Activated CD4-positive, alpha-beta T cell treated with anti-CD3 and anti-CD28 coated beads, Interleukin-10, Interleukin-2, amounts not matched to agents 100 ng/mL and 50 ng/mL, durations not matched to agents 16 hours and 8 hours (primary cell): ENCODE measurements around the gene GJC2.
"Not testable (repeated sequence)": the region's sequence is repeated elsewhere in the genome, so short reads cannot be mapped to it uniquely, and the experiment has no call there.

Source experiments
- DNase-seq: peaks from one replicate; pipeline ENCODE4 v3.0.0-alpha.2; 2020

Gene GJC2

GRCh38 chr1:228149406-228150119 is at the start of gene GJC2:
Gene GJC2 (plus strand): TSS chr1:228149930. CDS start chr1:228157759, 7,829 bp downstream.
- DNase-seq, result no peak

- DNase-seq, result no peak
Observed at GRCh38 chr1:228100822-228101613, 48.7 kb upstream of the GJC2 start.

GRCh38 chr1:228101614-228101993 is 48.1 kb upstream of the GJC2 start:
- peak; percentile 28 for DNase-seq

- peak; percentile 62 for DNase-seq
Observed at GRCh38 chr1:228101994-228102790, 47.5 kb upstream of the GJC2 start.

GRCh38 chr1:228102791-228103620 is 46.7 kb upstream of the GJC2 start, which contains the start of gene C1orf35:
Gene C1orf35 (minus strand): TSS chr1:228103325. CDS start chr1:228103227, 98 bp downstream.
- DNase-seq, result peak; percentile 97

GRCh38 chr1:228104526-228105269 is 45.0 kb upstream of the GJC2 start:
- DNase-seq, result no peak

- DNase-seq, result no peak
Observed at GRCh38 chr1:228105270-228105995, 44.3 kb upstream of the GJC2 start.

GRCh38 chr1:228105996-228106799 is 43.5 kb upstream of the GJC2 start:
- DNase-seq, result no peak

- no peak for DNase-seq
Observed at GRCh38 chr1:228106800-228107054, 43.0 kb upstream of the GJC2 start.

- DNase-seq, result no peak
Observed at GRCh38 chr1:228107636-228108035, 42.1 kb upstream of the GJC2 start.

- DNase-seq, result no peak
Observed at GRCh38 chr1:228108055-228108690, 41.6 kb upstream of the GJC2 start.

- no peak for DNase-seq
Observed at GRCh38 chr1:228108742-228109072, 41.0 kb upstream of the GJC2 start.

- DNase-seq, result peak; percentile 98
Observed at GRCh38 chr1:228109073-228109961, 40.4 kb upstream of the GJC2 start, which contains the start of gene MRPL55. Gene MRPL55 (minus strand): TSS chr1:228109299. CDS start chr1:228108260, 1,039 bp downstream.

GRCh38 chr1:228109962-228110488 is 39.7 kb upstream of the GJC2 start:
- DNase-seq, result no peak

- DNase-seq, result no peak
Observed at GRCh38 chr1:228110556-228110955, 39.2 kb upstream of the GJC2 start.

GRCh38 chr1:228111315-228111714 is 38.4 kb upstream of the GJC2 start:
- not testable (repeated sequence) for DNase-seq

- DNase-seq, result no peak
Observed at GRCh38 chr1:228112167-228112566, 37.6 kb upstream of the GJC2 start.

- no peak for DNase-seq
Observed at GRCh38 chr1:228112617-228113016, 37.1 kb upstream of the GJC2 start.
